HCT116 (cell line): ENCODE results near the gene GRIK5. TPM values are rescaled to one million over a fixed set of nuclear protein-coding genes. Genes with fewer than 3 reads are reported as not detected.

ENCODE experiments used
- ATAC-seq: fragments of 200-7000 bp; cut with Tn5 transposase; 2 replicates; pipeline ENCODE4 v1.9.1; 2020; ENCODE audit warnings: mild to moderate bottlenecking, moderate library complexity
- BruUV-seq: library from RNA; stranded (reverse); fragments of 400-500 nt; replicated peaks from 2 replicates; lab custom pipeline; 2021; lab: Mats Ljungman, UMichigan
- CTCF ChIA-PET: fragments of 300-600 bp; sonication (Branson Sonifier 250); formaldehyde crosslinking; loops from one replicate; lab custom pipeline; 2021; ENCODE audit warnings: antibody characterized with exemption; lab: Charles Lee
- POLR2A ChIA-PET: fragments of 300-600, 350-600 bp; sonication (Branson Sonifier 250); formaldehyde crosslinking; loops from one replicate; lab custom pipeline; 2021; ENCODE audit warnings: antibody characterized with exemption; lab: Charles Lee
- RAD21 ChIA-PET, 2 experiments: fragments of 300-600 bp; sonication (Branson Sonifier 250); formaldehyde crosslinking; loops; one replicate each; lab custom pipeline; 2023; ENCODE audit warnings: low total read pairs in 2 of 2; ENCODE audit not compliant: uncharacterized antibody in 2 of 2, unreplicated experiment in 2 of 2, low non-redundant PET in 1 of 2; lab: Charles Lee
- DNase-seq: peaks from one replicate; pipeline ENCODE4 v3.0.0-alpha.2; 2010; ENCODE audit warnings: low read depth, low spot score
- H2AFZ ChIP-seq: fragments of 200-600 bp; shearing (Covaris generic), sonication (generic); 2 replicates; pipeline ENCODE4 v1.6.1; 2017; ENCODE audit warnings: low read depth, mixed run types, mixed read lengths, antibody characterized with exemption, low read length; ENCODE audit not compliant: poor library complexity, severe bottlenecking
- H3K27ac ChIP-seq: 2 replicates; pipeline ENCODE4 v1.5.1; 2012; ENCODE audit warnings: low read depth, low read length
- H3K27me3 ChIP-seq: fragments of 200-600 bp; sonication (generic); 2 replicates; pipeline ENCODE4 v1.6.1; 2016; ENCODE audit warnings: mixed run types, low read length, mixed read lengths; ENCODE audit not compliant: insufficient read depth
- H3K36me3 ChIP-seq, 2 experiments: fragments of 200-500 bp in 1 of 2; fragments of 200-600 bp in 1 of 2; sonication (Bioruptor generic) in 1 of 2; sonication (generic) in 1 of 2; 2 replicates each; pipeline versions ENCODE4 v1.5.1 to v1.6.1; 2014 to 2016; ENCODE audit warnings: low read length in 2 of 2, inconsistent platforms in 1 of 2, mixed read lengths in 1 of 2, mixed run types in 1 of 2; ENCODE audit not compliant: insufficient read depth in 2 of 2, control insufficient read depth in 1 of 2
- H3K4me1 ChIP-seq, 2 experiments: fragments of 200-600 bp in 1 of 2; sonication (generic) in 1 of 2; 2 replicates each; pipeline versions ENCODE4 v1.5.1 to v1.6.1; 2012 to 2017; ENCODE audit warnings: low read length in 2 of 2, inconsistent platforms in 1 of 2, mild to moderate bottlenecking in 1 of 2, mixed read lengths in 1 of 2, mixed run types in 1 of 2, moderate library complexity in 1 of 2; ENCODE audit not compliant: insufficient read depth in 2 of 2, control insufficient read depth in 1 of 2
- H3K4me2 ChIP-seq: fragments of 200-600 bp; sonication (generic); 2 replicates; pipeline ENCODE4 v1.6.1; 2017; ENCODE audit warnings: mixed run types, low read length, mixed read lengths
- H3K4me3 ChIP-seq, 2 experiments: fragments of 200-600 bp in 1 of 2; sonication (generic) in 1 of 2; replicated peaks in 1 of 2; 2 replicates each; pipeline ENCODE4 v1.5.1; 2011 to 2016; ENCODE audit warnings: low read length in 2 of 2, control low read depth in 1 of 2, low read depth in 1 of 2, mild to moderate bottlenecking in 1 of 2, mixed read lengths in 1 of 2, mixed run types in 1 of 2
- H3K79me2 ChIP-seq: fragments of 200-600 bp; sonication (generic); 2 replicates; pipeline ENCODE4 v1.6.1; 2017; ENCODE audit warnings: mild to moderate bottlenecking, mixed run types, low read length, moderate library complexity, mixed read lengths; ENCODE audit not compliant: insufficient read depth
- H3K9ac ChIP-seq: fragments of 200-600 bp; sonication (generic); 2 replicates; pipeline ENCODE4 v1.6.1; 2016; ENCODE audit warnings: low read length, mixed read lengths
- H3K9me2 ChIP-seq: fragments of 200-600 bp; sonication (generic), shearing (Covaris generic); 2 replicates; pipeline ENCODE4 v1.6.1; 2017; ENCODE audit warnings: mixed run types, mild to moderate bottlenecking, moderate library complexity; ENCODE audit not compliant: insufficient read depth
- H3K9me3 ChIP-seq, 2 experiments: fragments of 200-500 bp in 1 of 2; fragments of 200-600 bp in 1 of 2; sonication (Bioruptor generic) in 1 of 2; sonication (generic) in 1 of 2; 2 replicates each; pipeline ENCODE4 v1.6.1; 2014 to 2017; ENCODE audit warnings: low read length in 2 of 2, mixed read lengths in 2 of 2, inconsistent platforms in 1 of 2, low read depth in 1 of 2, mild to moderate bottlenecking in 1 of 2, mixed run types in 1 of 2, moderate library complexity in 1 of 2; ENCODE audit not compliant: control insufficient read depth in 1 of 2, insufficient read depth in 1 of 2
- H4K20me1 ChIP-seq: fragments of 200-600 bp; sonication (generic), shearing (Covaris generic); 2 replicates; pipeline ENCODE4 v1.6.1; 2017; ENCODE audit warnings: mixed run types, mild to moderate bottlenecking, moderate library complexity; ENCODE audit not compliant: insufficient read depth
- CBX3 ChIP-seq: IDR thresholded peaks from 2 replicates; pipeline ENCODE4 v1.6.1; 2012; ENCODE audit warnings: low read depth
- CEBPB ChIP-seq: IDR thresholded peaks from 2 replicates; pipeline ENCODE4 v1.6.1; 2012; ENCODE audit warnings: low read depth
- EGR1 ChIP-seq: IDR thresholded peaks from 2 replicates; pipeline ENCODE4 v1.6.1; 2012; ENCODE audit warnings: low read depth
- EZH2 ChIP-seq: fragments of 200-600 bp; sonication (generic); IDR thresholded peaks from 2 replicates; pipeline ENCODE4 v1.6.1; 2017; ENCODE audit warnings: antibody characterized with exemption, mixed run types
- EZH2phosphoT487 ChIP-seq: fragments of 200-600 bp; IDR thresholded peaks from 2 replicates; pipeline ENCODE4 v1.6.1; 2018; ENCODE audit warnings: antibody characterized with exemption, borderline replicate concordance
- FOSL1 ChIP-seq: IDR thresholded peaks from 2 replicates; pipeline ENCODE4 v1.6.1; 2012; ENCODE audit warnings: low read depth
- JUND ChIP-seq: IDR thresholded peaks from 2 replicates; pipeline ENCODE4 v1.6.1; 2012
- POLR2A ChIP-seq: IDR thresholded peaks from 2 replicates; pipeline ENCODE4 v1.7.0; 2011; ENCODE audit warnings: borderline replicate concordance; ENCODE audit not compliant: insufficient read depth, insufficient read length; ENCODE audit errors: extremely low read depth
- POLR2AphosphoS5 ChIP-seq: IDR thresholded peaks from 2 replicates; pipeline ENCODE4 v1.6.1; 2011; ENCODE audit warnings: mild to moderate bottlenecking, low read depth, low read length, moderate library complexity
- RAD21 ChIP-seq: IDR thresholded peaks from 2 replicates; pipeline ENCODE4 v1.6.1; 2012; ENCODE audit warnings: low read depth, mild to moderate bottlenecking
- SIN3A ChIP-seq: IDR thresholded peaks from 2 replicates; pipeline ENCODE4 v1.6.1; 2012; ENCODE audit warnings: low read depth
- SP1 ChIP-seq: IDR thresholded peaks from 2 replicates; pipeline ENCODE4 v1.6.1; 2012; ENCODE audit warnings: low read depth
- TCF7L2 ChIP-seq: IDR thresholded peaks from 2 replicates; pipeline ENCODE4 v1.7.0; 2011; ENCODE audit warnings: borderline replicate concordance, inconsistent platforms; ENCODE audit not compliant: insufficient read depth, insufficient read length; ENCODE audit errors: extremely low read depth
- YY1 ChIP-seq: IDR thresholded peaks from 2 replicates; pipeline ENCODE4 v1.6.1; 2011; ENCODE audit warnings: low read length, low read depth, moderate library complexity, mild to moderate bottlenecking; ENCODE audit not compliant: insufficient replicate concordance; ENCODE audit errors: extremely low read depth
- ZNF274 ChIP-seq: fragments of 200-500 bp; sonication (Bioruptor generic); IDR thresholded peaks from 2 replicates; pipeline ENCODE4 v1.6.1; 2014; ENCODE audit warnings: mild to moderate bottlenecking, low read depth, low read length, inconsistent platforms
- intact Hi-C: fragments of 100-400 bp; cut with micrococcal nuclease; formaldehyde crosslinking; loops from 2 replicates; pipeline ENCODE4 v1.10.0; 2022
- total RNA-seq: library from RNA; stranded (reverse); gene quantifications from one replicate; pipeline ENCODE4 v1.2.1, GENCODE V29; 2021; ENCODE audit not compliant: unreplicated experiment
- TF ChIP-seq, protein P1 (sequence below): IDR thresholded peaks from 2 replicates; pipeline ENCODE4 v1.6.1; 2011; ENCODE audit warnings: mild to moderate bottlenecking, low read length, moderate library complexity; ENCODE audit not compliant: insufficient replicate concordance; ENCODE audit errors: extremely low read depth
- TF ChIP-seq, protein P2 (sequence below): IDR thresholded peaks from 2 replicates; pipeline ENCODE4 v1.6.1; 2012
- TF ChIP-seq, protein P3 (sequence below), 3 experiments: fragments of 200-600 bp in 1 of 3; sonication (generic) in 1 of 3; IDR thresholded peaks in 2 of 3; conservative IDR thresholded peaks in 1 of 3; 2 replicates each; pipeline ENCODE4 v1.5.1; 2012 to 2017; ENCODE audit warnings: low read depth in 2 of 3, low read length in 2 of 3, antibody characterized with exemption in 1 of 3, borderline replicate concordance in 1 of 3, control low read depth in 1 of 3, mild to moderate bottlenecking in 1 of 3, mixed read lengths in 1 of 3, mixed run types in 1 of 3, moderate library complexity in 1 of 3; ENCODE audit not compliant: insufficient read depth in 1 of 3

The GRIK5 gene
- total RNA-seq, 1 experiment from 2014 or later = 1.7 TPM

DNA sequence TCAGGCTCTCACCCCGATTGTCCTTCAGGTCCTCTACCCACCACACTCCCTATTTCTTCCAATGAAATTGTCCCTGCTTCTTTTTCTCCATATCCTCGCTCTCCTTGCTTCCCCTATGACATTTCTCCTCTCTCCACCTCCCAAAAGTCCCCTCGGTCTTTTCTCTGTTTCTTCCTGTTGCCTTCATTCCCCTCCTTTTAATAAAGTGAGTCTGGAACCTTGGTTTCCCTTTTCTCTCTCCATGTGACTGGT is 5.3 kb upstream of the GRIK5 start (continued):
- TF ChIP-seq, protein P1, sequence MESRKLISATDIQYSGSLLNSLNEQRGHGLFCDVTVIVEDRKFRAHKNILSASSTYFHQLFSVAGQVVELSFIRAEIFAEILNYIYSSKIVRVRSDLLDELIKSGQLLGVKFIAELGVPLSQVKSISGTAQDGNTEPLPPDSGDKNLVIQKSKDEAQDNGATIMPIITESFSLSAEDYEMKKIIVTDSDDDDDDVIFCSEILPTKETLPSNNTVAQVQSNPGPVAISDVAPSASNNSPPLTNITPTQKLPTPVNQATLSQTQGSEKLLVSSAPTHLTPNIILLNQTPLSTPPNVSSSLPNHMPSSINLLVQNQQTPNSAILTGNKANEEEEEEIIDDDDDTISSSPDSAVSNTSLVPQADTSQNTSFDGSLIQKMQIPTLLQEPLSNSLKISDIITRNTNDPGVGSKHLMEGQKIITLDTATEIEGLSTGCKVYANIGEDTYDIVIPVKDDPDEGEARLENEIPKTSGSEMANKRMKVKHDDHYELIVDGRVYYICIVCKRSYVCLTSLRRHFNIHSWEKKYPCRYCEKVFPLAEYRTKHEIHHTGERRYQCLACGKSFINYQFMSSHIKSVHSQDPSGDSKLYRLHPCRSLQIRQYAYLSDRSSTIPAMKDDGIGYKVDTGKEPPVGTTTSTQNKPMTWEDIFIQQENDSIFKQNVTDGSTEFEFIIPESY = no peak
- TF ChIP-seq POLR2A = peak; percentile 30

DNA sequence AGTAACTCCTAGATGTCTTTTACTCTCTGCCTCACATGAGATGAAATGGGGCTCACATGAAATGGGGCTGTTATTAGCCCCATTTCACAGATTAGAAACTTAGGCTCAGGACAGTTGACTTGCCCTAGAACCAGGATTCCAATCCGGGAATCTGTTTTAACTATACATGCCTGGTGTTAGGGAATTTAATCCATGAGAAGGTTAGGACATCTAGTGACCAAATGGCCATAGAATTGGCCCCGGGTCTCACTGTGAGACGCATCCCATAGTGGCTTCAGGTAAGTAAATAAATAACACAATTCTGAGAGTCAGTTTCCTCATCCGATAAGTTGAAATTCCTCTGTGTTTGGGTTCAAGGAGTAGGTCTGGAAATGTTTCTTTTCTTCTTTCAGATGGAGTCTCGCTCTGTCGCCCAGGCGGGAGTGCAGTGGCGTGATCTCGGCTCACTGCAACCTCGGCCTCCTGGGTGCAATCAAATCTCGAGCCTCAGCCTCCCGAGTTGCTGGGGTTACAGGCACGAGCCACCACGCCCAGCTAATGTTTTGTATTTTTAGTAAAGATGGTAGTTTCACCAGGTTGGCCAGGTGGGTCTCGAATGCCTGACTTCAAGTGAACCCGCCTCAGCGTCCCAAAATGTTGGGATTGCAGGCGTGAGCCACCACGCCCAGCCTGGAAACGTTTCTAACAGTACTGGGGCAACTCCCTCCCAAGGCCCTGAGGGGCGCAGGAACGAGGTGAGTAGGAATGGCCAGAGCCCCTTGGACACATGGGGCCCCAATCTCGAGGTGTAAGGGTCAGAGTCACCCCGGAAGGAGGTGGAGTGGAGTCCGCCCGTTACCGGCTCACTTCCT is 4.7 kb upstream of the GRIK5 start:
- H3K4me1 ChIP-seq = peaks cover 11 to 36% of the 10 kb centered on the region in 2 experiments
- RAD21 ChIA-PET = interaction anchor here in 1 of 2 experiments (0.6 kb wide), 1 partner anchor 102 kb away, joined by 3 read pairs; no protein-coding TSS in a partner anchor
- ATAC-seq = peak; percentile 20
- peaks cover 38% of the 10 kb centered on the region for H3K79me2 ChIP-seq
- no peak overlapping the region for H2AFZ ChIP-seq
- H3K9ac ChIP-seq = peak overlapping the region; percentile 99
- CTCF ChIA-PET = no interaction called here
- no peaks in the 10 kb centered on the region for H3K27me3 ChIP-seq
- peaks cover 11 to 13% of the 10 kb centered on the region in 2 experiments; a peak in 3 of 4 replicates for H3K36me3 ChIP-seq
- H3K4me3 ChIP-seq = peak overlapping the region; percentile 91 to 97
- intact Hi-C loops = loop anchor here (10.0 kb wide), 1 partner anchor 450 kb away; the partner anchor contains the start of gene CEACAM1
- H3K4me2 ChIP-seq = peak overlapping the region; percentile 98
- no peaks in the 10 kb centered on the region; the same call in 1 of the 2 replicates for H4K20me1 ChIP-seq
- POLR2A ChIA-PET = no interaction called here
- no TSS peak for BruUV-seq
- H3K9me2 ChIP-seq = no peaks in the 10 kb centered on the region
- H3K9me3 ChIP-seq = no peaks in the 10 kb centered on the region
- H3K27ac ChIP-seq = peak overlapping the region; percentile 90
- no peak for DNase-seq
- TF ChIP-seq EZH2phosphoT487 (no peak), POLR2AphosphoS5 (peak; percentile 50; the same call in 1 of the 2 replicates), JUND (no peak), CEBPB (no peak), TCF7L2 (no peak), EZH2 (no peak), POLR2A (peak; percentile 7), RAD21 (no peak), YY1 (no peak), CBX3 (no peak), ZNF274 (no peak), EGR1 (no peak), FOSL1 (no peak), SP1 (no peak), SIN3A (no peak)
- TF ChIP-seq, protein P2, sequence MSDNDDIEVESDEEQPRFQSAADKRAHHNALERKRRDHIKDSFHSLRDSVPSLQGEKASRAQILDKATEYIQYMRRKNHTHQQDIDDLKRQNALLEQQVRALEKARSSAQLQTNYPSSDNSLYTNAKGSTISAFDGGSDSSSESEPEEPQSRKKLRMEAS = no peak
- TF ChIP-seq, protein P1 = no peak
- TF ChIP-seq, protein P3, sequence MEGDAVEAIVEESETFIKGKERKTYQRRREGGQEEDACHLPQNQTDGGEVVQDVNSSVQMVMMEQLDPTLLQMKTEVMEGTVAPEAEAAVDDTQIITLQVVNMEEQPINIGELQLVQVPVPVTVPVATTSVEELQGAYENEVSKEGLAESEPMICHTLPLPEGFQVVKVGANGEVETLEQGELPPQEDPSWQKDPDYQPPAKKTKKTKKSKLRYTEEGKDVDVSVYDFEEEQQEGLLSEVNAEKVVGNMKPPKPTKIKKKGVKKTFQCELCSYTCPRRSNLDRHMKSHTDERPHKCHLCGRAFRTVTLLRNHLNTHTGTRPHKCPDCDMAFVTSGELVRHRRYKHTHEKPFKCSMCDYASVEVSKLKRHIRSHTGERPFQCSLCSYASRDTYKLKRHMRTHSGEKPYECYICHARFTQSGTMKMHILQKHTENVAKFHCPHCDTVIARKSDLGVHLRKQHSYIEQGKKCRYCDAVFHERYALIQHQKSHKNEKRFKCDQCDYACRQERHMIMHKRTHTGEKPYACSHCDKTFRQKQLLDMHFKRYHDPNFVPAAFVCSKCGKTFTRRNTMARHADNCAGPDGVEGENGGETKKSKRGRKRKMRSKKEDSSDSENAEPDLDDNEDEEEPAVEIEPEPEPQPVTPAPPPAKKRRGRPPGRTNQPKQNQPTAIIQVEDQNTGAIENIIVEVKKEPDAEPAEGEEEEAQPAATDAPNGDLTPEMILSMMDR (IDR thresholded peaks at IDR 0.05 in 2 of 3, conservative IDR thresholded peaks at IDR 0.05 in 1 of 3; ENCODE audit: borderline replicate concordance in 1 of 3, insufficient read depth in 1 of 3, low read depth in 2 of 3, low read length in 2 of 3) = no peak
